HG03103 (cell line): ENCODE results near the gene TAX1BP3.
A peak's percentile ranks its signal among the peaks of the same experiment; 100 is the strongest.
"Not testable (repeated sequence)": the region's sequence is repeated elsewhere in the genome, so short reads cannot be mapped to it uniquely, and the experiment has no call there.

Experiments
- ATAC-seq: cut with Tn5 transposase; IDR thresholded peaks from one replicate; pipeline ENCODE4 v1.9.1; 2021; ENCODE audit warnings: low read depth; ENCODE audit not compliant: unreplicated experiment

Gene TAX1BP3

DNA sequence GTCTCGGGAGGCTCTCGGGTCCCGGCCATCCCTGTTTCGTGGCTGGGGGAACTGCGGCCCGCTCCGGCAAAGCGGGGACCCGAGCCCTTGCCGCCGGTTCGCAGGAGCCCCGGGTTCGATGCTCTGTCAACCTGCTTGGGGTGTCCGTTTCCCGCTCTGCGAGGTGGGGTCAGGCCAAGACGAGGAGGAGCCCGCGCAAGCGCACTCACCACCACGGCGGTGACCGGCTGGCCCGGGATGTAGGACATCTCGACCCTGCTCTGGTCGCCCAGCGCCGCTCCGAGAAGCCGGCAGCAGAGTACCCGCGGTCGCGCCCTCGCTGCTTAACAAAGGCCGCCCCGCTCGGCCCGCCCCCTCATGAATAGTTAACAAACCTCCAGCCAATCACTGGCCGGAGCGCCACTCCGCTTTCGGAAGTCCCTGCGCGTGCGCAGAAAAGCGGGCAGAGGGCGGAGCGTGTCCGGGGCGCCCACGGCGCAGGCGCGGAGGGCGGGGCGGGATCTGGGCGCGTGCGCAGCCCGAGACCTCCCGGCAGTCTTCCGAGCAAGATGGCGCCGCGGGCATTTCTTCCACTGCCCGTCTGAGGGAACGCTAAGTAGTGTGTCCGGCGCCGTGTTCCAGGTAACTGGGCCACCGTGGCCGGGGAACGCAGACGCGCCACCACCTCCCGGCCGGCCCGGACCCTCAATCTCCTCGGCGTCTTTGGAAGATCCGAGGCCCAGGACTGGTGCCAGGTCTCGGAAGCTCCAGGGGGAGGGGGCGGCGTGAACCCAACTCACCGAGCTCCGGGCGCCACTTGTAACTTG, at the start of gene TAX1BP3, which contains the start of gene EMC6:
Gene TAX1BP3, minus strand, starts transcription at position 300 of the 806 bp plus-strand sequence. Its CDS starts 52 bp downstream, at position 248.
Gene EMC6, plus strand, starts transcription at position 534 of the 806 bp plus-strand sequence. CDS start 335 bp downstream, outside the sequence.
- ATAC-seq: peak; percentile 79

DNA sequence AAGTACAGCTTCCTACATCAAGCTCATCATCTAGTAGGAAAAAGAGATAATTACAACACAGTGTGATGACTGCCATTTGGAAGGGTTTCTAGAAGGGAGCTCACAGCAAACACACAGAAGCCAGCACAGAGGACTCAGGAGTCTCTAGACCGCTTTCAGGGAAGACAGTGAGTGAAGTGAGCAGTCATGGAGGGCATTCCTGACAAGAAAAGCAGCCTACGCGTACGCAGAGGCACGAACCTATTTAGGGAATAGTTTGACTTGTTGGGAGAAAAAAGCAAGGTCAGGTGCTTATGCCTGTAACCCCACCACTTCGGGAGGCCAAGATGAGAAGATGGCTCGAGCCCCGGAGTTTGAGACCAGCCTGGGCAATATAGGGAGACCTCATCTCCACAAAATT, 46.9 kb upstream of the TAX1BP3 start:
- ATAC-seq: no peak

- ATAC-seq: no peak
Measured at GRCh38 chr17:3712811-3713463, 44.6 kb upstream of the TAX1BP3 start.

GRCh38 chr17:3710951-3711383, 42.6 kb upstream of the TAX1BP3 start:
- peak; percentile 92 for ATAC-seq

- no peak for ATAC-seq
Measured at GRCh38 chr17:3708366-3708765, 40.0 kb upstream of the TAX1BP3 start.

DNA sequence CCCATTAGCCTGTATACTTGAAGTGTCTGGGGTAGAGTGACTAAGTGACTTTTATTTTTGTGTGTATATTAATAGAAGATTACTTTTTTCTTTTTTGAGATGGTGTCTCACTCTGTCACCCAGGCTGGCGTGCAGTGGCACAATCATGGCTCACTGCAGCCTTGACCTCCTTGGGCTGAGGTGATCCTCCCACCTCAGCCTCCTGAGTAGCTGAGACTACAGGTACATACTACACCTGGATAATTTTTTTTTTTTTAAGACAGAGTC, 37.3 kb upstream of the TAX1BP3 start:
- ATAC-seq: not testable (repeated sequence)

DNA sequence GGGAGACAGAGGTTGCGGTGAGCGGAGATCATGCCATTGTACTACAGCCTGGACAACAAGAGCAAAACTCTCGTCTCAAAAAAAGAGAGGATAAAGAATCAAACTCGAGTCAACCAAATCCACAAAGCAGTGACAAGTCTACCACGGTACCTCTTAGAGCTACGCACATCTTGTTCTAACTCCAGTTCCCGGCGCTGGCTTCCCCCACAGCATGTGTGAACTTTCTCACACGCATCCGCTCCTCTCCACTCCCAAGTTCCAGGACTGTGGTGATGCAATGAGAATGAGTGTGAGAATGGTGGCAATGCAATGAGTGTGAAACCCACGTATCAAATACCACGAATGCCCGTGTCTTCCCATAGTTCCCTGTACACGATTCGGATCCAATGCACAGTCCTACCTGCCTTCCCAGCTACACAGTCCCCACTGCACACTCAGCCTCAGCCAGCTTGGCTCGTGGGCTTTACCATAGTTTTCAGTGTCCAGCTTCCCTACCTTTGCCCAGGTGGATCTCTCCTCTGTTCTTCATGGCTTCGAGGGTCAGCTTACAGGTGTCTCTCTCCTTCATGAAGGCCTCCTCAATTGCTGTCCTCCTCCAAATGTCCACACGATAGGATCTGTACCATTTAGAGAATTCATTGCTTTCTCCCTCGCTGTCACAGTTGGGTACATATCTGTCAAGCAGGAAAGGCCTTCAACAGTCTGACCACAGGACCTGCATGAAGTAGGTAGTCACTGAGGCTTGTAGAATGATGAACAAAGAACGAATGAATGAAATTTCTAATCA, 36.7 kb upstream of the TAX1BP3 start:
- no peak for ATAC-seq

DNA sequence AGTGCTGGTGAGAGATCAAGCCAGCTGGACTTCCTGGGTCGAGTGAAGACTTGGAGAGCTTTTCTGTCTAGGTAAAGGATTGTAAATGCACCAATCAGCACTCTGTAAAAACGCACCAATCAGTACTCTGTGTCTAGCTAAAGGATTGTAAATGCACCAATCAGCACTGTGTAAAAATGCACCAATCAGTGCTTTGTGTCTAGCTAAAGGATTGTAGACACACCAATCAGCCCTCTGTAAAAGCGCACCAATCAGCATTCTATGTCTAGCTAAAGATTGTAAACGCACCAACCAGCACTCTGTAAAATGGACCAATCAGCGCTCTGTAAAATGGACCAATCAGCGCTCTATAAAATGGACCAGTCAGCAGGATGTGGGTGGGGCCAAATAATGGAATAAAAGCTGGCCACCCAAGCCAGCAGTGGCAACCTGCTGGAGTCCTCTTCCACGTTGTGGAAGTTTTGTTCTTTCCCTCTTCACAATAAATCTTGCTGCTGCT, 33.7 kb upstream of the TAX1BP3 start:
- not testable (repeated sequence) for ATAC-seq

DNA sequence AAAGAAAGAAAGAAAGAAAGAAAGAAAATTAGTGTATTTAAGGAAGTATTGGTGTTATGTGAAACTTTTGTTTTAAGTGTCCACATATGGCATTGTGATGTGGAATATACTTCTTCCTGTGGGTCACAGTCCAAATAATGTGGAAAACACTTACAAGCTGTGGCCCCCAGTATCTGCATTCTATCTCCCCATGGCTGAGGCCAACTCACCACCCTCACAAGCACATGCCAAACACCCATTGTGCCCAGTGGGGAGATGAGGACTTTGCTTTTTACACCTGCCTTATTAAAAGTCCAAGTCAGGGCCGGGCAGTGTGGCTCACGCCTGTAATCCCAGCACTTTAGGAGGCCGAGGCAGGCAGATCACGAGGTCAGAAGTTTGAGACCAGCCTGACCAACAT, 31.6 kb upstream of the TAX1BP3 start:
- no peak for ATAC-seq

DNA sequence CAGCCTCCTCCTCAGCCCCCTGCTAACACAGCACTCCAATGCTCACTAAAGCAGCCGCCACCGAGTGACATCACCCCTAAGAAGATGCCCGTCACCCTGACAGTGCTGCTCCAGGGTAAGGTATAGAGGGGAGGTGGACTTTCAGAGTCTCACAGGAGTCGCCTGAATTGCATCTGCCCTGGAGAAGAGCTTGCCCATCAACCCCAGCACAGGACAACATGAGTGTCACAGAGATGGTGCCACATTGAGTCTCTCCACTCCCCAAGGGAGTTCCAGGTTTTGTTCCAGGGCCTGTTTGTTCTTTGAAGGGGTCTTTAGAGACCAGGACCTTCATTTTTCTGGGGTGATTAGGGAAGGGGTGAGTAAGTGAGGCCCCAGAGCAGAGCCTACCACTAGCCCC, 29.8 kb upstream of the TAX1BP3 start:
- no peak for ATAC-seq

GRCh38 chr17:3697103-3697476, 28.7 kb upstream of the TAX1BP3 start:
- no peak for ATAC-seq

DNA sequence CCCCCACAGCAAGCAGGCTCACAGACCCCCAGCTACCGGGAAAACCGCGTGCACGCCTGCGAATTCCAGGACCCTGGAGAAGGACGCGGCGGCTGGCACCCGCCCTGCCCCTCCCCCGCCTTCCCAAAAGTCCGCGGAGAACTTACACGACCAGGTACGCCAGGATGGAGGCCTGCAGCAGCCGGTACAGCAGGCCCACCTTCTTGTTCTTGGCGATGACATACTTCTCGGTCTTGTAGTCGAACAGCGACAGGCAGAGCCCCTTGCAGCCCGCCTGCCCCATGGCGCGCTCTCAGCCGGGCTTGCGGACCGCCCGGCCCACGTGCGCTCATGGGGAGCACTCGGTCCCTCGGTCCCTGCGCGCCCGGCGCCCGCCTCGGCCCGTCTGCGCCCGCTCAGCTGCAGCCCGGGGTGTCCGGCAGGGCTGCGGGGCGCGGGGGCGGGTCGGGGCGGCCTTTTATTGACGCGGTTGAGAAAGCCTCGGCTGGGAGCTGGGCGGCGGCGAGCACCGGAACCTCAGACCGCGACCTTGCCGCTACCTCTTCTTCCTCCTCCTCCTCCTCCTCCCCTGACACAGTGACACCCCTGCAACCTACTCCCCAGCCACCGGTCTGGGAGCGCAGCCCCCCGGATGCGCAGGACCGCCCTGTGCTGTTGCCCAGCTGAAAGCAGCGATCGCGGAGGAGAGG, 27.5 kb upstream of the TAX1BP3 start, which contains the start of gene P2RX5:
Gene P2RX5, minus strand, starts transcription at position 433 of the 689 bp plus-strand sequence. Its CDS starts 150 bp downstream, at position 283.
- ATAC-seq: no peak

DNA sequence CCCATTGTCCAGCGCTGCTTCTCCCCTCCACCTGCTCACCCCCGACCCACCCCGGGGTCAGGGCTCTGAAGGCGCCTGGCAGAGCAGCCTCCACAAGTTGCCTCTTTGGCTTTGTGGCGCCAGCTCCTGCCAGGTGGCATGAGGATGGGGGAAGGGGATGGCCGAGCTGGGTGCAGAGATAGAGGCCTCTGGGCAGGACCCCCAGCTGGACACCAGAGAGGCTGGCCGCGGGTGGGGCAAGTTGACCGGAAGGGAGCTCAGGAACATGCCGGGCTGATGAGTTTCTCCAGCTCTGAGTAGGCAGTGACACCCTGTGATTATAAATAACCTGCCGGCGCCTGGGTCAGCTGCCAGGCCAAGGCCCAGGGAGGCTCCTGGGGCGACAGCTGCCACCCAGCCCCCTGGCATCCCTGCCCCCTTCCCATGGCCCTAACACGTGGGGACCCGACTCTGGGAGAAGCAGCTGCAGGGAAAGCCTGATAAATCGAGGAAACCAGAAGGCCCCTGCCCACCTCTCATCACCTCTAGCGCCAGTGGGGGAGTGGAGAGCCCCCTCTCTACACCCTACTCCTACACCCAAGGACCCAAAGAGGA, 26.8 kb upstream of the TAX1BP3 start:
- no peak for ATAC-seq

GRCh38 chr17:3693829-3694231, 25.5 kb upstream of the TAX1BP3 start:
- ATAC-seq: no peak

DNA sequence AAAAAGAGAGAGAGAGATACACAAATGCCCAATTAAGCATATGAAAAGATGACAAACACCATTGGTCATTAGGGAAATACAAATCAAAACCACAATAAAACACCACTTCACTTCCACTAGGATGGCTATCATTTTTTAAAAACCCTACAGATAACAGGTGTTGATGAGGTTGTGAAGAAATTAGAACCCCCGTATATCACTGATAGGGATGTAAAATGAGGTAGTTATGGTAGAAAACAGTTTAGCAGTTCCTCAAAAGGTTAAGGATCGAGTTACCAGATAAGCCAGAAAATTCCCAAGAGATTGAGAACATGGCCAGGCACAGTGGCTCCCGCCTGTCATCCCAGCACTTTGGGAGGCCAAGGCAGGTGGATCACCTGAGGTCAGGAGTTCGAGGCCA, 24.8 kb upstream of the TAX1BP3 start:
- ATAC-seq: no peak

DNA sequence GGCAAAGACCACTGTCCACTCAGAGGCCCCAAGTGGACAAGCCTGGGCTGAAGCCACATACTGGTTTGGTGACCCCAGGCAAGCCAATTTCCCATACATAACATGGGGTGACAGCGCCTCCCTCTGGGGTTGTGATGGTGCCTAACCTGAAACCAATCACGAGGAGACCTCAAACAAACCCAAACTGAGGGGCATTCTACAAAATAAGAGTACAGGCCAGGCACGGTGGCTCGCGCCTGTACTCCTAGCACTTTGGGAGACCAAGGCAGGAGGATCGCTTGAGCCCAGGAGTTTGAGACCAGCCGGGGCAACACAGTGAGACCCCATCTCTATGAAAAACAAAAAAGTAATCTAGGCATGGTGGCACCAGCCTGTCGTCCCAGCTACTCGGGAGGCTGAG, 24.0 kb upstream of the TAX1BP3 start:
- no peak for ATAC-seq

GRCh38 chr17:3691617-3692067, 23.3 kb upstream of the TAX1BP3 start:
- ATAC-seq: no peak

- no peak for ATAC-seq
Measured at GRCh38 chr17:3690094-3690715, 21.8 kb upstream of the TAX1BP3 start.

DNA sequence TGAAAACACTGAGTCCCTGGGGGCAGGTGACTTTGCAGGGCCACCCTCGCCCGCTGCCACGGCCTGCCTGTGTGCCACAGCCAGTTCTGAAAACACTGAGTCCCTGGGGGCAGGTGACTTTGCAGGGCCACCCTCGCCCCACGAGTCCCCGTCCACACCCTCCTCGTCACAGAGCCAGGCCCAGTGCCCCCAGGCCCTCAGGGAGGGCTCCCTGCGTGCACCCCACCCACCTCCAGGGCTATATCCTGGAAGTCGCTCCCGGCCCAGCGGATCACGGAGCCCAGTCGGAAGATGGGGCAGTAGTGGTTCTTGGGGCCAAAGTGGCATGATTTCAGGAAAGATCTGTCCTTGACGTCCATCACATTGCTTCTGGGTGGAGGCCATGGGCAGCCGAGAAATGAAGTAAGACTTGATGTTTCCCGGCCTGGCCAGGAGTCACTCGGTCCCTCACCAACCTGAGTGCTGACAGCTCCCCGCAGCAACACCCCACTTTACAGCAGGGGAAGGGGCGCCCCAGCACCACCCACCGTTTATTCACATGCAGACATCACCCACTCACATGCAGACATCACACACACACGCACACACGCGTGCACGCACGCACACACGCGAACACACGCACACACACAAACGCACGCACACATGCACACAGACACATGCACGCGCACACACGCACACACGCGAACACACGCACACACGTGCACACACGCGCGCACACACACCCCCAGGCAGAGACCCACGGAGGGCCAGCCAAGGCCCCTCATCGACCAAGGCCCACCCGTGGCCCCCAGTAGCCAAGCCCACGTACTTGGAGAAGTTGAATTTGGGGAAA, 21.1 kb upstream of the TAX1BP3 start:
- ATAC-seq: no peak
